ENCODE measurements around the gene LILRA1.
"Not testable (repeated sequence)": the region's sequence is repeated elsewhere in the genome, so short reads cannot be mapped to it uniquely, and the experiment has no call there.

Gene LILRA1

GRCh38 chr19:54593445-54593844 is at the start of gene LILRA1:
Gene LILRA1 (plus strand): TSS chr19:54593632. CDS start chr19:54594245, 613 bp downstream.
- not testable (repeated sequence) for DNase-seq (ENCODE audit: low read depth); H3K4me3 ChIP-seq (ENCODE audit: low read depth, low read length)

- no peak for TF ChIP-seq CTCF (IDR thresholded peaks at IDR 0.05; ENCODE audit: control insufficient read depth, extremely low read depth, insufficient read depth)
- DNase-seq (ENCODE audit: low read depth) = no peak
- H3K4me3 ChIP-seq (ENCODE audit: low read depth, low read length) = no peak overlapping the region
These were observed 44.6 kb upstream of the LILRA1 start for GRCh38 chr19:54548806-54549205.

- no peak overlapping the region for H3K4me3 ChIP-seq (ENCODE audit: low read depth, low read length)
- TF ChIP-seq CTCF (IDR thresholded peaks at IDR 0.05; ENCODE audit: control insufficient read depth, extremely low read depth, insufficient read depth) = no peak
- no peak for DNase-seq (ENCODE audit: low read depth)
These were observed 44.2 kb upstream of the LILRA1 start for GRCh38 chr19:54549224-54549623.

GRCh38 chr19:54551293-54551692 is 42.1 kb upstream of the LILRA1 start:
- no peak for DNase-seq (ENCODE audit: low read depth)
- TF ChIP-seq CTCF (IDR thresholded peaks at IDR 0.05; ENCODE audit: control insufficient read depth, extremely low read depth, insufficient read depth) = no peak
- H3K4me3 ChIP-seq (ENCODE audit: low read depth, low read length) = no peak overlapping the region

GRCh38 chr19:54551950-54552912 is 41.2 kb upstream of the LILRA1 start:
- H3K4me3 ChIP-seq (ENCODE audit: low read depth, low read length) = no peak overlapping the region
- no peak for DNase-seq (ENCODE audit: low read depth)
- no peak for TF ChIP-seq CTCF (IDR thresholded peaks at IDR 0.05; ENCODE audit: control insufficient read depth, extremely low read depth, insufficient read depth)

GRCh38 chr19:54552913-54553310 is 40.5 kb upstream of the LILRA1 start:
- no peak overlapping the region for H3K4me3 ChIP-seq (ENCODE audit: low read depth, low read length)
- no peak for TF ChIP-seq CTCF (IDR thresholded peaks at IDR 0.05; ENCODE audit: control insufficient read depth, extremely low read depth, insufficient read depth)
- no peak for DNase-seq (ENCODE audit: low read depth)

GRCh38 chr19:54554006-54554405 is 39.4 kb upstream of the LILRA1 start:
- TF ChIP-seq CTCF (IDR thresholded peaks at IDR 0.05; ENCODE audit: control insufficient read depth, extremely low read depth, insufficient read depth) = no peak
- H3K4me3 ChIP-seq (ENCODE audit: low read depth, low read length) = no peak overlapping the region
- DNase-seq (ENCODE audit: low read depth) = no peak

Measured in LNCaP clone FGC (cell line).